Prostate gland (tissue), 2 donors: ENCODE data around the gene ANAPC4. TPM values are rescaled to one million over a fixed set of nuclear protein-coding genes. Genes with fewer than 3 reads are reported as not detected.

Source experiments
- DNase-seq: peaks from one replicate; pipeline ENCODE4 v3.0.0-alpha.2; 2019; ENCODE audit warnings: low spot score
- H3K27ac ChIP-seq, 2 donors: fragments of 200-600 bp; sonication (generic); 2 replicates each; pipeline ENCODE4 v1.5.1; 2017 to 2019
- H3K27me3 ChIP-seq: fragments of 200-600 bp; sonication (generic); replicated peaks from 2 replicates; pipeline ENCODE4 v1.5.1; 2019; ENCODE audit not compliant: insufficient read depth
- H3K36me3 ChIP-seq, 2 donors: fragments of 200-600 bp; sonication (generic); 1 replicate in 1 of 2; 2 replicates in 1 of 2; pipeline versions ENCODE4 v1.5.1 to v1.8.1; 2017 to 2019
- H3K4me1 ChIP-seq: fragments of 200-600 bp; sonication (generic); replicated peaks from 2 replicates; pipeline ENCODE4 v1.5.1; 2019
- H3K4me3 ChIP-seq, 2 donors: fragments of 200-600 bp; sonication (generic); 2 replicates each; pipeline ENCODE4 v1.5.1; 2017 to 2019
- H3K9me3 ChIP-seq: fragments of 200-600 bp; sonication (generic); 2 replicates; pipeline ENCODE4 v1.5.1; 2017
- POLR2A ChIP-seq: fragments of 450-650 bp; IDR thresholded peaks from one replicate; pipeline ENCODE4 v1.6.1; 2016; ENCODE audit warnings: antibody characterized with exemption, mild to moderate bottlenecking
- POLR2AphosphoS5 ChIP-seq: sonication (generic); formaldehyde crosslinking; IDR thresholded peaks from one replicate; pipeline ENCODE4 v1.6.1; 2017; ENCODE audit warnings: antibody characterized with exemption
- WGBS: methylation state at CpG from one replicate; pipeline ENCODE4 v1.1.5; 2018; 5-methylcytosine and 5-hydroxymethylcytosine counted together
- intact Hi-C: fragments of 100-400 bp; cut with DNase I; formaldehyde crosslinking; loops from one replicate; pipeline ENCODE4 v1.14.2; 2022
- total RNA-seq, 2 donors: library from RNA; depleted of rRNA; stranded (reverse); fragments of >200 nt; gene quantifications; one replicate each; pipeline ENCODE4 v1.1.0, GENCODE V29; 2016
- TF ChIP-seq, protein P1 (sequence below), 4 experiments: fragments of 200-600 bp in 2 of 4; fragments of 450-650 bp in 2 of 4; sonication (generic) in 2 of 4; IDR thresholded peaks; 1 replicate in 3 of 4; 2 replicates in 1 of 4; pipeline ENCODE4 v1.5.1; 2016 to 2019; ENCODE audit warnings: antibody characterized with exemption in 4 of 4, mild to moderate bottlenecking in 2 of 4, moderate library complexity in 2 of 4

ANAPC4 gene
- total RNA-seq, 2 donors from 2014 or later: 20.2 to 20.7 TPM

DNA sequence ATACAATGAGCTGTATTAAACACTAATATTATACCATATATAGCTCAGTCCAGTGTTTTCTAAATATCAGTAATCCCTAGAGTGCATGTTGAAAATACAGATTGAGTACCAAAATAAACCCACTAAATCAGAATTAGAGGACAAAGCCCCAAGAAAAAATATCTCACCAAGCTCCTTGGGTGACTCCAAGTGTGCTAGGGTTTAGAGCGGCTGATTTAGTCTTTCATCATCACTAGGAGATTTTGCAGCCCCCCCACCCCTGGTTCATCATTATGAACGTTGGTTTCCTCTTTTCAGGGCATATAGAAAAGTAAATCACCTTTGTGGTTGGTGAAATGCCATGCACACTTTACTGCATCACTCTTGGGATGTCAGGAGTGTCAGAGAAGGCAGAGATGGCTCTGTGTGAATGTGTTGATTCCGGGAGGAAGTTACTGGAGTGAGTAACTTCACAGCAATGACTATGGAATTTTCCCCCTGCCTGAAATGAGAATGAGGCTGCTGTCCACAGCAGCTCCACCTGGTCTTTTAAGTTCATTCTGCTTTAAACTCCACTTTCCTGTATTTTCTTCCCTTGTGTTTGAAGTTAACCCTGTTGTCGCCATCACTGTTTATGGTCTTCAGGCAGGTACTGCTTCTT lies 25.2 kb upstream of the ANAPC4 start:
- TF ChIP-seq POLR2A (no peak), POLR2AphosphoS5 (no peak)
- TF ChIP-seq, protein P1, sequence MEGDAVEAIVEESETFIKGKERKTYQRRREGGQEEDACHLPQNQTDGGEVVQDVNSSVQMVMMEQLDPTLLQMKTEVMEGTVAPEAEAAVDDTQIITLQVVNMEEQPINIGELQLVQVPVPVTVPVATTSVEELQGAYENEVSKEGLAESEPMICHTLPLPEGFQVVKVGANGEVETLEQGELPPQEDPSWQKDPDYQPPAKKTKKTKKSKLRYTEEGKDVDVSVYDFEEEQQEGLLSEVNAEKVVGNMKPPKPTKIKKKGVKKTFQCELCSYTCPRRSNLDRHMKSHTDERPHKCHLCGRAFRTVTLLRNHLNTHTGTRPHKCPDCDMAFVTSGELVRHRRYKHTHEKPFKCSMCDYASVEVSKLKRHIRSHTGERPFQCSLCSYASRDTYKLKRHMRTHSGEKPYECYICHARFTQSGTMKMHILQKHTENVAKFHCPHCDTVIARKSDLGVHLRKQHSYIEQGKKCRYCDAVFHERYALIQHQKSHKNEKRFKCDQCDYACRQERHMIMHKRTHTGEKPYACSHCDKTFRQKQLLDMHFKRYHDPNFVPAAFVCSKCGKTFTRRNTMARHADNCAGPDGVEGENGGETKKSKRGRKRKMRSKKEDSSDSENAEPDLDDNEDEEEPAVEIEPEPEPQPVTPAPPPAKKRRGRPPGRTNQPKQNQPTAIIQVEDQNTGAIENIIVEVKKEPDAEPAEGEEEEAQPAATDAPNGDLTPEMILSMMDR (IDR thresholded peaks at IDR 0.05): no peak
- 81% methylated on average over 4 of the region's 4 CpGs for WGBS
- no peak for DNase-seq

DNA sequence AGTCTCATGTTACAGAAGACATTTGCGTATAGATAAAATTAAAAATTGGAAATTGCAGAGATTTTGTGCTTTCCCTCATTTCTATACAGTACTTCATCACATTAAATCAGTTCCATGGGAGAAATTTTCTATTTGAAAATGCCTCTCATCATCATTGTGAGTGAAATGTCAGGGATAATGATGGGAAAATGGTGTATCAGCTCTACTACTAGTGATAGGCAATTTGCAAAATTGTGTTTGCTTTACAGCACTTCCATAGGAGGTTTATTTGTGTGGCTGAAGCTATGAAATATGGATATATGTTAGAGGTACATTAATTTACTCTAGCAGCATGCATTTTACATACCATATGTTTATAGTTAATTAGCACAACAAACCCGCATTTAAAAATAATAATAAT lies 21.0 kb upstream of the ANAPC4 start:
- intact Hi-C loops: no loop called here
- no peak for DNase-seq
- Histone ChIP-seq H3K9me3 (no peaks in the 10 kb centered on the region), H3K27me3 (no peaks in the 10 kb centered on the region), H3K27ac (no peak overlapping the region), H3K4me1 (no peaks in the 10 kb centered on the region), H3K4me3 (no peak overlapping the region), H3K36me3 (no peaks in the 10 kb centered on the region)
- TF ChIP-seq POLR2A: no peak
- TF ChIP-seq, protein P1 (IDR thresholded peaks at IDR 0.05): no peak
- TF ChIP-seq POLR2AphosphoS5: no peak
- 93% methylated on average over 2 of the region's 2 CpGs for WGBS

More for the DNA sequence above, 25.2 kb upstream of the ANAPC4 start:
- Histone ChIP-seq H3K9me3 (no peaks in the 10 kb centered on the region), H3K36me3 (no peaks in the 10 kb centered on the region), H3K27me3 (no peaks in the 10 kb centered on the region), H3K4me1 (no peaks in the 10 kb centered on the region), H3K4me3 (no peak overlapping the region), H3K27ac (no peak overlapping the region)
- intact Hi-C loops: no loop called here

GRCh38 chr4:25358515-25359275 lies 18.4 kb upstream of the ANAPC4 start:
- no peak overlapping the region for H3K27ac ChIP-seq
- H3K27me3 ChIP-seq: no peaks in the 10 kb centered on the region
- TF ChIP-seq, protein P1 (IDR thresholded peaks at IDR 0.05): no peak
- TF ChIP-seq POLR2AphosphoS5: peak; percentile 47
- no peaks in the 10 kb centered on the region for H3K9me3 ChIP-seq
- no peaks in the 10 kb centered on the region for H3K36me3 ChIP-seq
- H3K4me1 ChIP-seq: no peaks in the 10 kb centered on the region
- DNase-seq: peak; percentile 67
- H3K4me3 ChIP-seq: no peak overlapping the region
- WGBS: 58% methylated on average over 14 of the region's 14 CpGs
- intact Hi-C loops: no loop called here

DNA sequence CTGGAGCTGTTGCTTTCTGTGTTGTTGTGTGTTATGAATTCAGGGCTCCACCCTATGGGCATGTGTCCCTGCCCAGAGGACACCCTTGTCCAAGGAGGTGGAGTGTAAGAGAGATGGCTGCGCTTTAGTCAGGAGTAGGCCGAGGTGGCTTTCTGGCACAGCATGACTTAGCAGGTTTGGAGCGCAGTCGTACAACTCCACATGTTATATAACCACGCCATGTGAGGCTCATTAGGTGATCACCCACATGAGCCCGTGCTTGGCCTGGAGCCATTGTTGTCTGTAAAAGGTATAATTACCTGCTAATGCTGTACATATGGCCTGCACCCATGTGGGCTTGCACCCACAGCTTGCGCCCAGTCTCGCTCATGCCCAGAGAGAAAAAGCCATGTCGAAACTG lies 15.8 kb upstream of the ANAPC4 start:
- no peak for TF ChIP-seq POLR2AphosphoS5
- TF ChIP-seq POLR2A: no peak
- TF ChIP-seq, protein P1 (IDR thresholded peaks at IDR 0.05): no peak
- DNase-seq: no peak
- H3K27ac ChIP-seq: no peak overlapping the region
- no peak overlapping the region for H3K4me3 ChIP-seq
- H3K36me3 ChIP-seq: no peaks in the 10 kb centered on the region
- H3K27me3 ChIP-seq: no peaks in the 10 kb centered on the region
- no peaks in the 10 kb centered on the region for H3K4me1 ChIP-seq
- intact Hi-C loops: no loop called here
- 98% methylated on average over 9 of the region's 9 CpGs for WGBS
- H3K9me3 ChIP-seq: no peaks in the 10 kb centered on the region
